CD4-positive, alpha-beta T cell treated with Interferon alpha-2 for 1 hour (primary cell): ENCODE results near the gene SNX25.

Experiments used
- DNase-seq, 2 donors: peaks; one replicate each; pipeline ENCODE4 v3.0.0-alpha.2; 2020 to 2022

SNX25 gene

GRCh38 chr4:185269286-185269685 is 59.9 kb downstream of the SNX25 start:
- no peak for DNase-seq

- DNase-seq: no peak
Measured at GRCh38 chr4:185270037-185270436, 60.6 kb downstream of the SNX25 start.

- no peak for DNase-seq
Measured at GRCh38 chr4:185270885-185271284, 61.5 kb downstream of the SNX25 start.

- no peak for DNase-seq
Measured at GRCh38 chr4:185272245-185272644, 62.8 kb downstream of the SNX25 start.

- DNase-seq: no peak
Measured at GRCh38 chr4:185275501-185275900, 66.1 kb downstream of the SNX25 start.

- no peak for DNase-seq
Measured at GRCh38 chr4:185276036-185276435, 66.6 kb downstream of the SNX25 start.

- no peak for DNase-seq
Measured at GRCh38 chr4:185278716-185279115, 69.3 kb downstream of the SNX25 start.

GRCh38 chr4:185280608-185281007 is 71.2 kb downstream of the SNX25 start:
- DNase-seq: no peak

GRCh38 chr4:185282968-185283367 is 73.6 kb downstream of the SNX25 start:
- DNase-seq: no peak

GRCh38 chr4:185283723-185284122 is 74.3 kb downstream of the SNX25 start:
- DNase-seq: no peak

- no peak for DNase-seq
Measured at GRCh38 chr4:185285632-185286393, 76.4 kb downstream of the SNX25 start.

- no peak for DNase-seq
Measured at GRCh38 chr4:185286571-185286970, 77.2 kb downstream of the SNX25 start.

- no peak for DNase-seq
Measured at GRCh38 chr4:185287031-185287430, 77.6 kb downstream of the SNX25 start.

- no peak for DNase-seq
Measured at GRCh38 chr4:185290018-185290607, 80.7 kb downstream of the SNX25 start.

GRCh38 chr4:185290656-185291055 is 81.3 kb downstream of the SNX25 start:
- no peak for DNase-seq

- DNase-seq: no peak
Measured at GRCh38 chr4:185293202-185293601, 83.8 kb downstream of the SNX25 start.

GRCh38 chr4:185296665-185297460 is 87.5 kb downstream of the SNX25 start:
- DNase-seq: no peak

- DNase-seq: no peak
Measured at GRCh38 chr4:185298728-185299430, 89.5 kb downstream of the SNX25 start.

GRCh38 chr4:185304541-185304940 is 95.1 kb downstream of the SNX25 start:
- DNase-seq: no peak

GRCh38 chr4:185304944-185305690 is 95.7 kb downstream of the SNX25 start:
- peak; percentile 40 to 44 for DNase-seq

GRCh38 chr4:185305979-185306442 is 96.6 kb downstream of the SNX25 start:
- no peak for DNase-seq
